HAP-1 (cell line): Measurements from ENCODE around the gene SETX.
A peak's percentile ranks its signal among the peaks of the same experiment; 100 is the strongest.
"Not testable (repeated sequence)": the region's sequence is repeated elsewhere in the genome, so short reads cannot be mapped to it uniquely, and the experiment has no call there.

Experiments used
- DNase-seq, 2 experiments: peaks; one replicate each; pipeline ENCODE4 v3.0.0-alpha.2; 2016 to 2020; ENCODE audit warnings: low spot score in 2 of 2
- H3K27me3 ChIP-seq: fragments of 250-450 bp; sonication (Bioruptor Pico); 2 replicates; pipeline ENCODE4 v1.5.1; 2020; ENCODE audit warnings: low read depth, mild to moderate bottlenecking, moderate library complexity
- H3K36me3 ChIP-seq: fragments of 250-450 bp; sonication (Bioruptor Pico); replicated peaks from 2 replicates; pipeline ENCODE4 v1.5.1; 2020; ENCODE audit warnings: mild to moderate bottlenecking
- H3K4me1 ChIP-seq: fragments of 250-450 bp; sonication (Bioruptor Pico); 2 replicates; pipeline ENCODE4 v1.5.1; 2020; ENCODE audit warnings: mild to moderate bottlenecking
- H3K4me3 ChIP-seq: fragments of 250-450 bp; sonication (Bioruptor Pico); 2 replicates; pipeline ENCODE4 v1.5.1; 2020; ENCODE audit warnings: mild to moderate bottlenecking, moderate library complexity
- H3K9me3 ChIP-seq: fragments of 250-450 bp; sonication (Bioruptor Pico); 2 replicates; pipeline ENCODE4 v1.5.1; 2020; ENCODE audit warnings: mild to moderate bottlenecking, moderate library complexity
- in situ Hi-C: fragments of 300-500 bp; cut with MboI; formaldehyde crosslinking; loops from 3 replicates; pipeline ENCODE4 v1.14.3; 2020; ENCODE audit warnings: low sequenced_read_pairs, inconsistent platforms, mixed read lengths

Gene SETX

GRCh38 chr9:132354637-132355355, at the start of gene SETX:
SETX (minus strand) TSS chr9:132354986; CDS start chr9:132349428, 5,558 bp downstream.
- Histone ChIP-seq H3K27me3 (no peaks in the 10 kb centered on the region), H3K9me3 (no peaks in the 10 kb centered on the region), H3K36me3 (peaks cover 29% of the 10 kb centered on the region), H3K4me1 (peaks cover 6% of the 10 kb centered on the region), H3K4me3 (peak within 1 kb of the TSS; percentile 80)
- peak; percentile 92 to 96 for DNase-seq
- in situ Hi-C loops = no loop called here

GRCh38 chr9:132404228-132404881, 49.6 kb upstream of the SETX start:
- peaks cover 24% of the 10 kb centered on the region for H3K36me3 ChIP-seq
- H3K9me3 ChIP-seq = no peaks in the 10 kb centered on the region
- no peak overlapping the region for H3K4me3 ChIP-seq
- in situ Hi-C loops = no loop called here
- H3K4me1 ChIP-seq = peaks cover 3% of the 10 kb centered on the region
- no peaks in the 10 kb centered on the region for H3K27me3 ChIP-seq
- DNase-seq = no peak

- Histone ChIP-seq H3K4me3 (no peak overlapping the region), H3K36me3 (peaks cover 47% of the 10 kb centered on the region), H3K27me3 (no peaks in the 10 kb centered on the region), H3K4me1 (peaks cover under 1% of the 10 kb centered on the region), H3K9me3 (no peaks in the 10 kb centered on the region)
- in situ Hi-C loops = no loop called here
- DNase-seq = no peak
These were observed 47.0 kb upstream of the SETX start for GRCh38 chr9:132401824-132402223.

GRCh38 chr9:132395560-132395959, 40.8 kb upstream of the SETX start:
- in situ Hi-C loops = no loop called here
- peaks cover 87% of the 10 kb centered on the region for H3K36me3 ChIP-seq
- no peaks in the 10 kb centered on the region for H3K9me3 ChIP-seq
- no peak for DNase-seq
- H3K27me3 ChIP-seq = no peaks in the 10 kb centered on the region
- no peaks in the 10 kb centered on the region for H3K4me1 ChIP-seq
- no peak overlapping the region for H3K4me3 ChIP-seq

GRCh38 chr9:132391449-132391848, 36.7 kb upstream of the SETX start:
- DNase-seq = no peak
- peaks cover 80% of the 10 kb centered on the region for H3K36me3 ChIP-seq
- no peaks in the 10 kb centered on the region for H3K9me3 ChIP-seq
- H3K4me3 ChIP-seq = no peak overlapping the region
- no peaks in the 10 kb centered on the region for H3K4me1 ChIP-seq
- H3K27me3 ChIP-seq = no peaks in the 10 kb centered on the region
- in situ Hi-C loops = no loop called here

GRCh38 chr9:132390966-132391365, 36.2 kb upstream of the SETX start:
- H3K9me3 ChIP-seq = no peaks in the 10 kb centered on the region
- peaks cover 80% of the 10 kb centered on the region for H3K36me3 ChIP-seq
- DNase-seq = no peak
- in situ Hi-C loops = no loop called here
- H3K4me1 ChIP-seq = no peaks in the 10 kb centered on the region
- H3K4me3 ChIP-seq = no peak overlapping the region
- H3K27me3 ChIP-seq = no peaks in the 10 kb centered on the region

- peaks cover 70% of the 10 kb centered on the region for H3K36me3 ChIP-seq
- H3K4me3 ChIP-seq = no peak overlapping the region
- in situ Hi-C loops = no loop called here
- no peaks in the 10 kb centered on the region for H3K4me1 ChIP-seq
- H3K27me3 ChIP-seq = no peaks in the 10 kb centered on the region
- no peaks in the 10 kb centered on the region for H3K9me3 ChIP-seq
- no peak for DNase-seq
These were observed 32.3 kb upstream of the SETX start for GRCh38 chr9:132387133-132387532.

GRCh38 chr9:132384376-132384775, 29.6 kb upstream of the SETX start:
- peaks cover 56% of the 10 kb centered on the region for H3K36me3 ChIP-seq
- no peak overlapping the region for H3K4me3 ChIP-seq
- in situ Hi-C loops = no loop called here
- no peak for DNase-seq
- H3K27me3 ChIP-seq = no peaks in the 10 kb centered on the region
- no peaks in the 10 kb centered on the region for H3K9me3 ChIP-seq
- no peaks in the 10 kb centered on the region for H3K4me1 ChIP-seq

GRCh38 chr9:132383462-132383883, 28.7 kb upstream of the SETX start:
- no peaks in the 10 kb centered on the region for H3K9me3 ChIP-seq
- H3K4me3 ChIP-seq = no peak overlapping the region
- H3K4me1 ChIP-seq = no peaks in the 10 kb centered on the region
- in situ Hi-C loops = no loop called here
- H3K36me3 ChIP-seq = peaks cover 57% of the 10 kb centered on the region
- no peaks in the 10 kb centered on the region for H3K27me3 ChIP-seq
- DNase-seq = no peak

GRCh38 chr9:132381966-132382541, 27.3 kb upstream of the SETX start:
- H3K27me3 ChIP-seq = no peaks in the 10 kb centered on the region
- in situ Hi-C loops = no loop called here
- no peaks in the 10 kb centered on the region for H3K4me1 ChIP-seq
- H3K4me3 ChIP-seq = no peak overlapping the region
- H3K36me3 ChIP-seq = peaks cover 49% of the 10 kb centered on the region
- H3K9me3 ChIP-seq = no peaks in the 10 kb centered on the region
- no peak for DNase-seq

- H3K9me3 ChIP-seq, DNase-seq, H3K27me3 ChIP-seq, in situ Hi-C loops, H3K4me3 ChIP-seq, H3K4me1 ChIP-seq: not testable (repeated sequence)
- peaks cover 28% of the 10 kb centered on the region for H3K36me3 ChIP-seq
These were observed 23.6 kb upstream of the SETX start for GRCh38 chr9:132378416-132378815.

GRCh38 chr9:132377769-132378168, 23.0 kb upstream of the SETX start:
- peaks cover 25% of the 10 kb centered on the region for H3K36me3 ChIP-seq
- H3K27me3 ChIP-seq, H3K9me3 ChIP-seq, H3K4me1 ChIP-seq, DNase-seq, in situ Hi-C loops, H3K4me3 ChIP-seq: not testable (repeated sequence)

GRCh38 chr9:132372177-132373095, 17.6 kb upstream of the SETX start:
- Histone ChIP-seq H3K4me1 (no peaks in the 10 kb centered on the region), H3K9me3 (no peaks in the 10 kb centered on the region), H3K4me3 (no peak overlapping the region), H3K27me3 (no peaks in the 10 kb centered on the region), H3K36me3 (peaks cover 5% of the 10 kb centered on the region)
- DNase-seq = no peak
- in situ Hi-C loops = no loop called here
